K562 (cell line): ENCODE data around the gene ZNF791. TPM values are rescaled to one million over a fixed set of nuclear protein-coding genes. Genes with fewer than 3 reads are reported as not detected.

ENCODE experiments used
- E2F3 ChIP-seq: fragments of 250-450 bp; sonication (Bioruptor Pico); IDR thresholded peaks from 2 replicates; pipeline ENCODE4 v1.4.0; 2020; ENCODE audit warnings: mild to moderate bottlenecking
- HDAC3 ChIP-seq: fragments of 450-650 bp; IDR thresholded peaks from 2 replicates; pipeline ENCODE4 v1.6.1; 2018; ENCODE audit warnings: borderline replicate concordance, mild to moderate bottlenecking, moderate library complexity; ENCODE audit not compliant: partially characterized antibody
- KDM2B ChIP-seq: fragments of 250-450 bp; sonication (Bioruptor Pico); IDR thresholded peaks from 2 replicates; pipeline ENCODE4 v1.8.0; 2021; ENCODE audit warnings: mild to moderate bottlenecking, moderate library complexity
- KDM5B ChIP-seq: fragments of 200-600 bp; sonication (generic); IDR thresholded peaks from 2 replicates; pipeline ENCODE4 v1.6.1; 2012; ENCODE audit warnings: low read depth, mild to moderate bottlenecking, moderate library complexity, low read length, control low read depth, inconsistent platforms; ENCODE audit not compliant: insufficient replicate concordance
- NONO ChIP-seq, 2 experiments: fragments of 200-400 bp in 1 of 2; fragments of 450-650 bp in 1 of 2; formaldehyde crosslinking in 1 of 2; IDR thresholded peaks; 2 replicates each; pipeline ENCODE4 v1.6.1; 2017; ENCODE audit warnings: low read depth in 2 of 2, mild to moderate bottlenecking in 2 of 2, moderate library complexity in 2 of 2, low read length in 1 of 2
- RBFOX2 ChIP-seq: fragments of 200-400 bp; formaldehyde crosslinking; IDR thresholded peaks from 2 replicates; pipeline ENCODE4 v1.6.1; 2017; ENCODE audit warnings: low read depth, mild to moderate bottlenecking, low read length, moderate library complexity
- SNRNP70 ChIP-seq: fragments of 200-400 bp; formaldehyde crosslinking; optimal IDR thresholded peaks from 2 replicates; pipeline ENCODE3; 2017; ENCODE audit warnings: low read depth, low read length
- ZNF143 ChIP-seq: sonication (generic); formaldehyde crosslinking; IDR thresholded peaks from 2 replicates; pipeline ENCODE4 v1.9.0; 2022; ENCODE audit warnings: mild to moderate bottlenecking, missing genetic modification reagents
- ZNF780A ChIP-seq: fragments of 250-450 bp; sonication (Bioruptor Pico); IDR thresholded peaks from 2 replicates; pipeline ENCODE4 v1.5.0; 2021; ENCODE audit warnings: mild to moderate bottlenecking
- polyA plus RNA-seq, 8 experiments: library from polyadenylated mRNA; depleted of rRNA in 4 of 8; stranded (reverse) in 5 of 8; unstranded in 3 of 8; fragments of >200 nt; fragmentation: Nextera tagmentation in 2 of 8; fragmentation: Illumina TruSeq in 1 of 8; extraction: Ambion mirVana in 2 of 8; extraction: Trizol in 1 of 8; gene quantifications; 2 replicates each; pipeline versions ENCODE4 v1.2.1 to v1.2.3, GENCODE V29; 2011 to 2014; ENCODE audit warnings: inconsistent platforms in 1 of 8, missing spikeins in 1 of 8
- total RNA-seq, 7 experiments: library from RNA; depleted of rRNA in 6 of 7; stranded (reverse); fragments of >200 nt in 6 of 7; fragmentation: Illumina TruSeq in 2 of 7; extraction: Trizol in 2 of 7; gene quantifications; 2 replicates each; pipeline versions ENCODE4 v1.2.1 to v1.2.3, GENCODE V29; 2011 to 2021; ENCODE audit warnings: low replicate concordance in 1 of 7
- TF ChIP-seq, protein P1 (sequence below): fragments of 450-650 bp; IDR thresholded peaks from 2 replicates; pipeline ENCODE4 v1.6.1; 2016; ENCODE audit warnings: low read depth
- TF ChIP-seq, protein P2 (sequence below): sonication (generic); formaldehyde crosslinking; IDR thresholded peaks from 2 replicates; pipeline ENCODE4 v1.8.0; 2022; ENCODE audit warnings: mild to moderate bottlenecking, missing genetic modification reagents

ZNF791 gene
- total and polyA plus RNA-seq, 9 of the 15 experiments (the other 6 are each of a cell fraction or from before 2014, with no cell fraction given) = 7.8 to 22.7 (median 13.1) TPM

DNA sequence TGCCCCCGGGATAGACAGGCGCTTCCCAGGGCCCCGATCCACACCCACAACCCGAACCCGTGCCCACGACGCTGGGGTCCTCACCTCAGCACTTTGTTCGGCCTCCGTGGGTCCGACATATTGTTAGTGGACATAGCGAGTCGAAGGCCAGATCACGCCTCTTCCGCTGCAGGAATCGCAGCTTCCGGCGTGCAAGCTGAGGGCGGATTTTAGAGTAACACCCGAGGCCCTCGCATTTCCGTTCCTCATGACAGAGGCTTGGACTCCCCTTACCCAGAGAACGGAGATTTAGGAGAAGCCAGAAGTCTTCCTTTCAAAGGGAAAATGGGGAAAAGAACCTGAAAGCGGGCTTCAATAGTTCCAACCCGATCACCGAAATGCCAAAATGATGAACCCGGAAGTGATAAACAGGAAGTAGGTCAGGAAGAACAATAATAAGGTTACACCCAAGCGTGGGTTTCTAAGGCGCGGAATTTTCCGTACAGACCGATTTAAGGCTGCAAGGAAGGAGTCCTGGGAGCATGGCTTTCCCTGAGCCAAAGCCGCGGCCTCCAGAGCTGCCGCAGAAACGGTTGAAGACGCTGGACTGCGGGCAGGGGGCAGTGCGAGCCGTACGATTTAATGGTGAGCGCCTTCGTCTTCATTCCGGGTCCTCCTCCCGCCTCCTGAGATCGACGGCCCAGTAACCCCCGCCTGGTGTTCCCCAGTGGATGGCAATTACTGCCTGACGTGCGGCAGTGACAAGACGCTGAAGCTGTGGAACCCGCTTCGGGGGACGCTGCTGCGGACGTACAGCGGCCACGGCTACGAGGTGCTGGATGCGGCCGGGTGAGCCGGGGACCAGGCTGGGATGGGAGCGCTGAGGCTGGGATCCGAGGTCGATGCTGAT, 58.8 kb downstream of the ZNF791 start (continued):
- TF ChIP-seq, protein P1, sequence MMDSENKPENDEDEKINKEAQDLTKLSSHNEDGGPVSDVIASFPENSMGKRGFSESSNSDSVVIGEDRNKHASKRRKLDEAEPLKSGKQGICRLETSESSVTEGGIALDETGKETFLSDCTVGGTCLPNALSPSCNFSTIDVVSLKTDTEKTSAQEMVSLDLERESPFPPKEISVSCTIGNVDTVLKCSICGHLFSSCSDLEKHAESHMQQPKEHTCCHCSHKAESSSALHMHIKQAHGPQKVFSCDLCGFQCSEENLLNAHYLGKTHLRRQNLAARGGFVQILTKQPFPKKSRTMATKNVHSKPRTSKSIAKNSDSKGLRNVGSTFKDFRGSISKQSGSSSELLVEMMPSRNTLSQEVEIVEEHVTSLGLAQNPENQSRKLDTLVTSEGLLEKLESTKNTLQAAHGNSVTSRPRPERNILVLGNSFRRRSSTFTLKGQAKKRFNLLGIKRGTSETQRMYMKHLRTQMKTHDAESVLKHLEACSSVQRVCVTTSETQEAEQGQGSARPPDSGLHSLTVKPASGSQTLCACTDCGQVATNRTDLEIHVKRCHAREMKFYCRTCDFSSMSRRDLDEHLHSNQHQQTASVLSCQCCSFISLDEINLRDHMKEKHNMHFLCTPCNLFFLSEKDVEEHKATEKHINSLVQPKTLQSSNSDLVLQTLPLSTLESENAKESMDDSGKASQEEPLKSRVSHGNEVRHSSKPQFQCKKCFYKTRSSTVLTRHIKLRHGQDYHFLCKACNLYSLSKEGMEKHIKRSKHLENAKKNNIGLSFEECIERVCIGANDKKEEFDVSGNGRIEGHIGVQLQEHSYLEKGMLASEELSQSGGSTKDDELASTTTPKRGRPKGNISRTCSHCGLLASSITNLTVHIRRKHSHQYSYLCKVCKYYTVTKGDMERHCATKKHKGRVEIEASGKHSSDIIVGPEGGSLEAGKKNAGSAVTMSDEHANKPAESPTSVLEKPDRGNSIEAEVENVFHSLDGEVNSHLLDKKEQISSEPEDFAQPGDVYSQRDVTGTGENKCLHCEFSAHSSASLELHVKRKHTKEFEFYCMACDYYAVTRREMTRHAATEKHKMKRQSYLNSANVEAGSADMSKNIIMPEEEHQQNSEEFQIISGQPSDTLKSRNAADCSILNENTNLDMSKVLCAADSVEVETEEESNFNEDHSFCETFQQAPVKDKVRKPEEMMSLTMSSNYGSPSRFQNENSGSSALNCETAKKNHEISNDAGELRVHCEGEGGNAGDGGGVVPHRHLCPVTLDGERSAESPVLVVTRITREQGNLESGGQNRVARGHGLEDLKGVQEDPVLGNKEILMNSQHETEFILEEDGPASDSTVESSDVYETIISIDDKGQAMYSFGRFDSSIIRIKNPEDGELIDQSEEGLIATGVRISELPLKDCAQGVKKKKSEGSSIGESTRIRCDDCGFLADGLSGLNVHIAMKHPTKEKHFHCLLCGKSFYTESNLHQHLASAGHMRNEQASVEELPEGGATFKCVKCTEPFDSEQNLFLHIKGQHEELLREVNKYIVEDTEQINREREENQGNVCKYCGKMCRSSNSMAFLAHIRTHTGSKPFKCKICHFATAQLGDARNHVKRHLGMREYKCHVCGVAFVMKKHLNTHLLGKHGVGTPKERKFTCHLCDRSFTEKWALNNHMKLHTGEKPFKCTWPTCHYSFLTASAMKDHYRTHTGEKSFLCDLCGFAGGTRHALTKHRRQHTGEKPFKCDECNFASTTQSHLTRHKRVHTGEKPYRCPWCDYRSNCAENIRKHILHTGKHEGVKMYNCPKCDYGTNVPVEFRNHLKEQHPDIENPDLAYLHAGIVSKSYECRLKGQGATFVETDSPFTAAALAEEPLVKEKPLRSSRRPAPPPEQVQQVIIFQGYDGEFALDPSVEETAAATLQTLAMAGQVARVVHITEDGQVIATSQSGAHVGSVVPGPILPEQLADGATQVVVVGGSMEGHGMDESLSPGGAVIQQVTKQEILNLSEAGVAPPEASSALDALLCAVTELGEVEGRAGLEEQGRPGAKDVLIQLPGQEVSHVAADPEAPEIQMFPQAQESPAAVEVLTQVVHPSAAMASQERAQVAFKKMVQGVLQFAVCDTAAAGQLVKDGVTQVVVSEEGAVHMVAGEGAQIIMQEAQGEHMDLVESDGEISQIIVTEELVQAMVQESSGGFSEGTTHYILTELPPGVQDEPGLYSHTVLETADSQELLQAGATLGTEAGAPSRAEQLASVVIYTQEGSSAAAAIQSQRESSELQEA = no peak; the same call in 1 of the 2 replicates
- TF ChIP-seq, protein P2, sequence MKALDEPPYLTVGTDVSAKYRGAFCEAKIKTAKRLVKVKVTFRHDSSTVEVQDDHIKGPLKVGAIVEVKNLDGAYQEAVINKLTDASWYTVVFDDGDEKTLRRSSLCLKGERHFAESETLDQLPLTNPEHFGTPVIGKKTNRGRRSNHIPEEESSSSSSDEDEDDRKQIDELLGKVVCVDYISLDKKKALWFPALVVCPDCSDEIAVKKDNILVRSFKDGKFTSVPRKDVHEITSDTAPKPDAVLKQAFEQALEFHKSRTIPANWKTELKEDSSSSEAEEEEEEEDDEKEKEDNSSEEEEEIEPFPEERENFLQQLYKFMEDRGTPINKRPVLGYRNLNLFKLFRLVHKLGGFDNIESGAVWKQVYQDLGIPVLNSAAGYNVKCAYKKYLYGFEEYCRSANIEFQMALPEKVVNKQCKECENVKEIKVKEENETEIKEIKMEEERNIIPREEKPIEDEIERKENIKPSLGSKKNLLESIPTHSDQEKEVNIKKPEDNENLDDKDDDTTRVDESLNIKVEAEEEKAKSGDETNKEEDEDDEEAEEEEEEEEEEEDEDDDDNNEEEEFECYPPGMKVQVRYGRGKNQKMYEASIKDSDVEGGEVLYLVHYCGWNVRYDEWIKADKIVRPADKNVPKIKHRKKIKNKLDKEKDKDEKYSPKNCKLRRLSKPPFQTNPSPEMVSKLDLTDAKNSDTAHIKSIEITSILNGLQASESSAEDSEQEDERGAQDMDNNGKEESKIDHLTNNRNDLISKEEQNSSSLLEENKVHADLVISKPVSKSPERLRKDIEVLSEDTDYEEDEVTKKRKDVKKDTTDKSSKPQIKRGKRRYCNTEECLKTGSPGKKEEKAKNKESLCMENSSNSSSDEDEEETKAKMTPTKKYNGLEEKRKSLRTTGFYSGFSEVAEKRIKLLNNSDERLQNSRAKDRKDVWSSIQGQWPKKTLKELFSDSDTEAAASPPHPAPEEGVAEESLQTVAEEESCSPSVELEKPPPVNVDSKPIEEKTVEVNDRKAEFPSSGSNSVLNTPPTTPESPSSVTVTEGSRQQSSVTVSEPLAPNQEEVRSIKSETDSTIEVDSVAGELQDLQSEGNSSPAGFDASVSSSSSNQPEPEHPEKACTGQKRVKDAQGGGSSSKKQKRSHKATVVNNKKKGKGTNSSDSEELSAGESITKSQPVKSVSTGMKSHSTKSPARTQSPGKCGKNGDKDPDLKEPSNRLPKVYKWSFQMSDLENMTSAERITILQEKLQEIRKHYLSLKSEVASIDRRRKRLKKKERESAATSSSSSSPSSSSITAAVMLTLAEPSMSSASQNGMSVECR = peak; percentile 81
- TF ChIP-seq KDM5B (peak; percentile 52), ZNF143 (CRISPR knock-in tag) (no peak), HDAC3 (no peak), NONO (IDR thresholded peaks at IDR 0.05; ENCODE audit: low read depth in 2 of 2, low read length in 1 of 2) (0 out of 4 replicates have a peak, but pooled peaks of 1 of the 2 experiments have one; percentile 41), SNRNP70 (no peak), KDM2B (CRISPR knock-in tag) (no peak), RBFOX2 (peak; percentile 81), ZNF780A (no peak), E2F3 (CRISPR knock-in tag) (0 out of 2 replicates have a peak, but pooled peaks have one; percentile 33)
